HL-60/S4 treated with phorbol 12-myristate 13-acetate at 8.2 ng/mL for 4 days and 3 days (cell line): ENCODE measurements around the gene SLIT1.

Source experiments
- in situ Hi-C: fragments of 300-500 bp; cut with MboI; formaldehyde crosslinking; loops from 2 replicates; pipeline ENCODE4 v1.15.0; 2022; ENCODE audit warnings: low sequenced_read_pairs

SLIT1 gene

GRCh38 chr10:97119058-97119745 lies 66.6 kb downstream of the SLIT1 start:
- in situ Hi-C loops = no loop called here

GRCh38 chr10:97117372-97117771 lies 68.4 kb downstream of the SLIT1 start:
- in situ Hi-C loops = no loop called here

- in situ Hi-C loops = no loop called here
Observed at GRCh38 chr10:97116462-97117162, 69.1 kb downstream of the SLIT1 start.

GRCh38 chr10:97115846-97116245 lies 69.9 kb downstream of the SLIT1 start:
- in situ Hi-C loops = no loop called here

- in situ Hi-C loops = no loop called here
Observed at GRCh38 chr10:97111615-97112014, 74.1 kb downstream of the SLIT1 start.

- in situ Hi-C loops = no loop called here
Observed at GRCh38 chr10:97109547-97109946, 76.2 kb downstream of the SLIT1 start.

- in situ Hi-C loops = no loop called here
Observed at GRCh38 chr10:97107551-97107950, 78.2 kb downstream of the SLIT1 start.

- in situ Hi-C loops = no loop called here
Observed at GRCh38 chr10:97106207-97106606, 79.6 kb downstream of the SLIT1 start.

GRCh38 chr10:97105303-97105702 lies 80.5 kb downstream of the SLIT1 start:
- in situ Hi-C loops = no loop called here

GRCh38 chr10:97103316-97104080 lies 82.3 kb downstream of the SLIT1 start:
- in situ Hi-C loops = no loop called here

- in situ Hi-C loops = no loop called here
Observed at GRCh38 chr10:97102441-97102840, 83.3 kb downstream of the SLIT1 start.

GRCh38 chr10:97101166-97101940 lies 84.4 kb downstream of the SLIT1 start:
- in situ Hi-C loops = no loop called here

- in situ Hi-C loops = no loop called here
Observed at GRCh38 chr10:97100657-97101056, 85.1 kb downstream of the SLIT1 start.

GRCh38 chr10:97099868-97100267 lies 85.9 kb downstream of the SLIT1 start:
- in situ Hi-C loops = no loop called here

GRCh38 chr10:97099089-97099488 lies 86.7 kb downstream of the SLIT1 start:
- in situ Hi-C loops = no loop called here

- in situ Hi-C loops = no loop called here
Observed at GRCh38 chr10:97097084-97097433, 88.7 kb downstream of the SLIT1 start.

- in situ Hi-C loops = no loop called here
Observed at GRCh38 chr10:97096261-97097083, 89.3 kb downstream of the SLIT1 start.

- in situ Hi-C loops = no loop called here
Observed at GRCh38 chr10:97095701-97096260, 90.0 kb downstream of the SLIT1 start.

GRCh38 chr10:97090644-97091043 lies 95.1 kb downstream of the SLIT1 start:
- in situ Hi-C loops = no loop called here

- in situ Hi-C loops = no loop called here
Observed at GRCh38 chr10:97090035-97090434, 95.7 kb downstream of the SLIT1 start.
